ENCODE results near the gene VAMP1.
"Not testable (repeated sequence)": the region's sequence is repeated elsewhere in the genome, so short reads cannot be mapped to it uniquely, and the experiment has no call there.

The VAMP1 gene

GRCh38 chr12:6470375-6471163 lies at the start of gene VAMP1:
VAMP1 (minus strand) TSS chr12:6470677; CDS start chr12:6470531, 146 bp downstream.
- DNase-seq (ENCODE audit: insufficient read length, low spot score) (peak; percentile 99), FAIRE-seq (peak; percentile 98)

GRCh38 chr12:6520186-6520585 lies 49.7 kb upstream of the VAMP1 start:
- FAIRE-seq (no peak), DNase-seq (ENCODE audit: insufficient read length, low spot score) (no peak)

- no peak for FAIRE-seq
- DNase-seq (ENCODE audit: insufficient read length, low spot score), result no peak
Measured at GRCh38 chr12:6508087-6508486, 37.6 kb upstream of the VAMP1 start.

- DNase-seq (ENCODE audit: insufficient read length, low spot score) (no peak), FAIRE-seq (no peak)
Measured at GRCh38 chr12:6507102-6507998, 36.9 kb upstream of the VAMP1 start.

GRCh38 chr12:6500466-6500865 lies 30.0 kb upstream of the VAMP1 start:
- DNase-seq (ENCODE audit: insufficient read length, low spot score), result no peak
- FAIRE-seq, result no peak

GRCh38 chr12:6497291-6497690 lies 26.8 kb upstream of the VAMP1 start:
- not testable (repeated sequence) for FAIRE-seq

GRCh38 chr12:6494968-6495367 lies 24.5 kb upstream of the VAMP1 start:
- DNase-seq (ENCODE audit: insufficient read length, low spot score) (no peak), FAIRE-seq (no peak)

More at GRCh38 chr12:6497291-6497690, 26.8 kb upstream of the VAMP1 start:
- DNase-seq (ENCODE audit: insufficient read length, low spot score), result not testable (repeated sequence)

GRCh38 chr12:6494258-6494743 lies 23.8 kb upstream of the VAMP1 start:
- DNase-seq (ENCODE audit: insufficient read length, low spot score) (no peak), FAIRE-seq (no peak)

GRCh38 chr12:6493497-6494257 lies 23.2 kb upstream of the VAMP1 start, which contains the start of gene NCAPD2:
NCAPD2 (plus strand) TSS chr12:6494102; CDS start chr12:6495099, 997 bp downstream.
- DNase-seq (ENCODE audit: insufficient read length, low spot score), result peak; percentile 98
- peak; percentile 87 for FAIRE-seq

- DNase-seq (ENCODE audit: insufficient read length, low spot score) (peak; percentile 99), FAIRE-seq (peak; percentile 83)
Measured at GRCh38 chr12:6492838-6493496, 22.5 kb upstream of the VAMP1 start, which contains the start of gene MRPL51. MRPL51 (minus strand) TSS chr12:6493262; CDS start chr12:6493136, 126 bp downstream.

- FAIRE-seq; DNase-seq (ENCODE audit: insufficient read length, low spot score): not testable (repeated sequence)
Measured at GRCh38 chr12:6490673-6491072, 20.2 kb upstream of the VAMP1 start.

- no peak for FAIRE-seq
Measured at GRCh38 chr12:6489449-6489848, 19.0 kb upstream of the VAMP1 start.

GRCh38 chr12:6488240-6488639 lies 17.8 kb upstream of the VAMP1 start:
- DNase-seq (ENCODE audit: insufficient read length, low spot score) (no peak), FAIRE-seq (no peak)

More at GRCh38 chr12:6489449-6489848, 19.0 kb upstream of the VAMP1 start:
- no peak for DNase-seq (ENCODE audit: insufficient read length, low spot score)

GRCh38 chr12:6478416-6478815 lies 7.9 kb upstream of the VAMP1 start:
- DNase-seq (ENCODE audit: insufficient read length, low spot score), result no peak

GRCh38 chr12:6477601-6478377 lies 7.3 kb upstream of the VAMP1 start:
- DNase-seq (ENCODE audit: insufficient read length, low spot score), result not testable (repeated sequence)
- peak; percentile 81 for FAIRE-seq

More at GRCh38 chr12:6478416-6478815, 7.9 kb upstream of the VAMP1 start:
- FAIRE-seq, result no peak

- FAIRE-seq (no peak), DNase-seq (ENCODE audit: insufficient read length, low spot score) (no peak)
Measured at GRCh38 chr12:6476489-6476888, 6.0 kb upstream of the VAMP1 start.

GRCh38 chr12:6475233-6475975 lies 4.9 kb upstream of the VAMP1 start:
- DNase-seq (ENCODE audit: insufficient read length, low spot score); FAIRE-seq: not testable (repeated sequence)

- no peak for DNase-seq (ENCODE audit: insufficient read length, low spot score)
- no peak for FAIRE-seq
Measured at GRCh38 chr12:6472491-6472890, 2.0 kb upstream of the VAMP1 start.
